Thyroid gland (tissue), 4 donors: Measurements from ENCODE around the gene ZNF48. TPM values are rescaled to one million over a fixed set of nuclear protein-coding genes. Genes with fewer than 3 reads are reported as not detected.

Experiments
- DNase-seq, 2 donors: peaks; one replicate each; pipeline ENCODE4 v3.0.0-alpha.2; 2019
- H3K27ac ChIP-seq, 3 donors: fragments of 200-600 bp; sonication (generic); 1 replicate in 2 of 3; 2 replicates in 1 of 3; pipeline ENCODE4 v1.5.1; 2016 to 2019; ENCODE audit warnings: mild to moderate bottlenecking in 1 of 3, moderate library complexity in 1 of 3
- H3K27me3 ChIP-seq: fragments of 200-600 bp; sonication (generic); one replicate; pipeline ENCODE4 v1.5.1; 2019
- H3K36me3 ChIP-seq, 2 donors: fragments of 200-600 bp; sonication (generic); one replicate each; pipeline ENCODE4 v1.5.1; 2016 to 2019
- H3K4me1 ChIP-seq, 2 donors: fragments of 200-600 bp; sonication (generic); one replicate each; pipeline ENCODE4 v1.5.1; 2017 to 2019
- H3K4me3 ChIP-seq, 3 donors: fragments of 200-600 bp; sonication (generic); replicated peaks in 1 of 3; 1 replicate in 2 of 3; 2 replicates in 1 of 3; pipeline ENCODE4 v1.5.1; 2016; ENCODE audit warnings: mild to moderate bottlenecking in 1 of 3
- H3K9me3 ChIP-seq: fragments of 200-600 bp; sonication (generic); one replicate; pipeline ENCODE4 v1.5.1; 2017
- CTCF ChIP-seq, 6 experiments: fragments of 200-600 bp in 3 of 6; fragments of 450-650 bp in 3 of 6; sonication (generic) in 3 of 6; IDR thresholded peaks; one replicate each; pipeline ENCODE4 v1.5.1; 2016 to 2019; ENCODE audit warnings: antibody characterized with exemption in 6 of 6, mild to moderate bottlenecking in 2 of 6, inconsistent platforms in 1 of 6, moderate library complexity in 1 of 6
- POLR2A ChIP-seq, 2 donors: fragments of 450-650 bp; IDR thresholded peaks; one replicate each; pipeline ENCODE4 v1.6.1; 2017; ENCODE audit warnings: antibody characterized with exemption in 2 of 2, mild to moderate bottlenecking in 2 of 2, moderate library complexity in 1 of 2
- WGBS, 2 donors: methylation state at CpG; one replicate each; pipeline ENCODE4 v1.1.5; 2017; 5-methylcytosine and 5-hydroxymethylcytosine counted together
- intact Hi-C: fragments of 100-400 bp; cut with DNase I; formaldehyde crosslinking; loops from one replicate; pipeline ENCODE4 v1.15.1; 2023
- total RNA-seq, 4 donors: library from RNA; depleted of rRNA; stranded (reverse); fragments of >200 nt; gene quantifications; one replicate each; pipeline ENCODE4 v1.2.3, GENCODE V29; 2016

The ZNF48 gene
- total RNA-seq, 4 donors from 2014 or later = 8.5 to 12.2 (median 9.4) TPM

- Histone ChIP-seq H3K4me3 (no peak overlapping the region), H3K36me3 (peaks cover 8 to 14% of the 10 kb centered on the region in 2 donors), H3K27me3 (no peaks in the 10 kb centered on the region), H3K9me3 (no peaks in the 10 kb centered on the region), H3K27ac (peak overlapping the region in 2 of 3 donors; percentile 7 to 24), H3K4me1 (peaks cover 38 to 46% of the 10 kb centered on the region in 2 donors)
- intact Hi-C loops = no loop called here
- 89 to 97% methylated on average over 3 of the region's 3 CpGs for WGBS, 2 donors
- TF ChIP-seq CTCF (IDR thresholded peaks at IDR 0.05) (no peak), POLR2A (IDR thresholded peaks at IDR 0.05) (no peak)
- DNase-seq = no peak
These were observed 44.9 kb upstream of the ZNF48 start for GRCh38 chr16:30350134-30350871.

GRCh38 chr16:30351001-30351441 lies 44.2 kb upstream of the ZNF48 start:
- peak overlapping the region in 1 of 3 donors; percentile 79 for H3K27ac ChIP-seq
- H3K4me1 ChIP-seq = peaks cover 45 to 49% of the 10 kb centered on the region in 2 donors
- H3K9me3 ChIP-seq = no peaks in the 10 kb centered on the region
- DNase-seq = no peak
- 92 to 95% methylated on average over 15 of the region's 15 CpGs for WGBS, 2 donors
- intact Hi-C loops = no loop called here
- H3K4me3 ChIP-seq = no peak overlapping the region
- no peak for TF ChIP-seq CTCF (IDR thresholded peaks at IDR 0.05)
- no peak for TF ChIP-seq POLR2A (IDR thresholded peaks at IDR 0.05)
- H3K36me3 ChIP-seq = peaks cover 8 to 14% of the 10 kb centered on the region in 2 donors
- no peaks in the 10 kb centered on the region for H3K27me3 ChIP-seq

GRCh38 chr16:30351586-30352419 lies 43.4 kb upstream of the ZNF48 start:
- 47 to 59% methylated on average over 8 to 11 of the region's 11 CpGs for WGBS, 2 donors
- Histone ChIP-seq H3K9me3 (no peaks in the 10 kb centered on the region), H3K36me3 (peaks cover 8 to 14% of the 10 kb centered on the region in 2 donors), H3K27me3 (no peaks in the 10 kb centered on the region), H3K4me1 (peaks cover 51 to 57% of the 10 kb centered on the region in 2 donors), H3K4me3 (no peak overlapping the region), H3K27ac (peak overlapping the region; percentile 62 to 96 (median 95))
- TF ChIP-seq POLR2A (IDR thresholded peaks at IDR 0.05) (no peak), CTCF (IDR thresholded peaks at IDR 0.05) (no peak)
- intact Hi-C loops = no loop called here
- DNase-seq = peak; percentile 95 to 97

- Histone ChIP-seq H3K4me3 (no peak overlapping the region), H3K4me1 (peaks cover 51 to 60% of the 10 kb centered on the region in 2 donors), H3K9me3 (no peaks in the 10 kb centered on the region), H3K36me3 (peaks cover 12 to 21% of the 10 kb centered on the region in 2 donors), H3K27me3 (no peaks in the 10 kb centered on the region), H3K27ac (peak overlapping the region; percentile 44 to 96 (median 95))
- TF ChIP-seq POLR2A (IDR thresholded peaks at IDR 0.05) = no peak
- no peak for TF ChIP-seq CTCF (IDR thresholded peaks at IDR 0.05)
- intact Hi-C loops = no loop called here
- DNase-seq = no peak
- WGBS, 2 donors = 83 to 87% methylated on average over 11 to 14 of the region's 14 CpGs
These were observed 42.5 kb upstream of the ZNF48 start for GRCh38 chr16:30352488-30353401.
